ENCODE measurements around the gene TMEM17. TPM values are rescaled to one million over a fixed set of nuclear protein-coding genes. Genes with fewer than 3 reads are reported as not detected.

TMEM17 gene
- total RNA-seq, 1 experiment from 2014 or later: 3.9 TPM

GRCh38 chr2:62450716-62451191 lies 55.2 kb downstream of the TMEM17 start:
- DNase-seq (ENCODE audit: low read depth in 1 of 2, low spot score in 2 of 2): no peak
- no peaks in the 10 kb centered on the region for H3K27me3 ChIP-seq (replicated peaks)
- H3K36me3 ChIP-seq: no peaks in the 10 kb centered on the region
- no peaks in the 10 kb centered on the region for H3K9me3 ChIP-seq (replicated peaks)
- H3K27ac ChIP-seq: no peak overlapping the region
- H3K4me3 ChIP-seq: no peak overlapping the region
- H3K4me1 ChIP-seq (replicated peaks): no peaks in the 10 kb centered on the region

Other genes starting within 250 kb of the TMEM17 start
- 60.1 and 66.1 TPM in 2 replicates for gene EHBP1, start 199.5 kb upstream of the TMEM17 start, total RNA-seq (2014; rRNA removed; shearing (Covaris generic))